ENCODE measurements around the gene LIMS2. TPM values are rescaled to one million over a fixed set of nuclear protein-coding genes. Genes with fewer than 3 reads are reported as not detected.

LIMS2 gene
- total RNA-seq, 2 donors from 2014 or later = 9.6 to 21.4 TPM

DNA sequence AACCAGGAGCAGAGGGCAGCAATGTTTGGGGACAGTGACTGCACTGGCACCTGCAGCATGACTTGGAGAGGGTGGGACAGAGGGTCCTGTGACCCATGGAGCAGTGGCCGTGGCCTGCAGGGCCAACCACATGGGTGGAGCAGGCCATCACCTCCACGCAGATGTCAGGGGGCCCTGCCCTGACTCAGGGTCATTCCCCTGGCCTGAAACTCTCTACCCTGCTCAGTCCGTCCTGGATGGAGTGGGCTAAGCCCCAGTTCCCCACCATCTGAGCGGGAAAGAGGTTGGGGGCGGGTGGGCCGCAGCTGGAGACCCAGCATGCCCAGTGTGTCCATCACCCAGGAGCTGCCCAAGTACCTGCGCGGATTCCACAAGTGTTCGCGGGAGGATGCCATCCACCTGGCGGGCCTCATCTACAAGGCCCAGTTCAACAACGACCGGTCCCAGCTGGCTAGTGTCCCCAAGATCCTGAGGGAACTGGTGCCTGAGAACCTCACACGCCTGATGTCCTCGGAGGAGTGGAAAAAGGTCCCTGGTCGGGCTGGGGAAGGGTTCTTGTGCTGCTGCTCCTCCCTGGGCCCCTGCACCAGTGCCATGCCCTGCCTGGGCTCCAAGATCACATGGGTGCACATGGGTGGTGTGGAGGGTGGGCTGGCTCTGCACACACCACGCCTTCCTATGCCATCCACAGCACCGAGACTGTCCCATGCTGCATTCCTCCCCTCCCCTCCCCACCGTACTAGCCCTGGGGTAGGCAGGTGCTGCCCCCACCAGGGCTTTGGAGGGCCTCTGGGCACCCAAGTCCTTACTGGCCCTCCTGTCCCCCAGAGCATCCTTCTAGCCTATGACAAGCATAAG lies 39.7 kb downstream of the LIMS2 start:
- Histone ChIP-seq H3K4me1 (peaks cover 5% of the 10 kb centered on the region), H3K27ac (no peak overlapping the region), H3K9me3 (no peaks in the 10 kb centered on the region), H3K36me3 (replicated peaks in 1 of 2; ENCODE audit: insufficient read depth in 1 of 2, low read depth in 2 of 2) (no peaks in the 10 kb centered on the region), H3K4me3 (no peak overlapping the region), H3K27me3 (no peaks in the 10 kb centered on the region)
- ATAC-seq = no peak
- TF ChIP-seq POLR2A (IDR thresholded peaks at IDR 0.05) = no peak
- TF ChIP-seq, protein P1, sequence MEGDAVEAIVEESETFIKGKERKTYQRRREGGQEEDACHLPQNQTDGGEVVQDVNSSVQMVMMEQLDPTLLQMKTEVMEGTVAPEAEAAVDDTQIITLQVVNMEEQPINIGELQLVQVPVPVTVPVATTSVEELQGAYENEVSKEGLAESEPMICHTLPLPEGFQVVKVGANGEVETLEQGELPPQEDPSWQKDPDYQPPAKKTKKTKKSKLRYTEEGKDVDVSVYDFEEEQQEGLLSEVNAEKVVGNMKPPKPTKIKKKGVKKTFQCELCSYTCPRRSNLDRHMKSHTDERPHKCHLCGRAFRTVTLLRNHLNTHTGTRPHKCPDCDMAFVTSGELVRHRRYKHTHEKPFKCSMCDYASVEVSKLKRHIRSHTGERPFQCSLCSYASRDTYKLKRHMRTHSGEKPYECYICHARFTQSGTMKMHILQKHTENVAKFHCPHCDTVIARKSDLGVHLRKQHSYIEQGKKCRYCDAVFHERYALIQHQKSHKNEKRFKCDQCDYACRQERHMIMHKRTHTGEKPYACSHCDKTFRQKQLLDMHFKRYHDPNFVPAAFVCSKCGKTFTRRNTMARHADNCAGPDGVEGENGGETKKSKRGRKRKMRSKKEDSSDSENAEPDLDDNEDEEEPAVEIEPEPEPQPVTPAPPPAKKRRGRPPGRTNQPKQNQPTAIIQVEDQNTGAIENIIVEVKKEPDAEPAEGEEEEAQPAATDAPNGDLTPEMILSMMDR (IDR thresholded peaks at IDR 0.05) = no peak
- DNase-seq = no peak
- intact Hi-C loops (cut with DNase I) = no loop called here
- WGBS, 2 donors = 85% methylated on average over 19 of the region's 19 CpGs; no CpG with 5 or more reads in 1 of the 2 donors

DNA sequence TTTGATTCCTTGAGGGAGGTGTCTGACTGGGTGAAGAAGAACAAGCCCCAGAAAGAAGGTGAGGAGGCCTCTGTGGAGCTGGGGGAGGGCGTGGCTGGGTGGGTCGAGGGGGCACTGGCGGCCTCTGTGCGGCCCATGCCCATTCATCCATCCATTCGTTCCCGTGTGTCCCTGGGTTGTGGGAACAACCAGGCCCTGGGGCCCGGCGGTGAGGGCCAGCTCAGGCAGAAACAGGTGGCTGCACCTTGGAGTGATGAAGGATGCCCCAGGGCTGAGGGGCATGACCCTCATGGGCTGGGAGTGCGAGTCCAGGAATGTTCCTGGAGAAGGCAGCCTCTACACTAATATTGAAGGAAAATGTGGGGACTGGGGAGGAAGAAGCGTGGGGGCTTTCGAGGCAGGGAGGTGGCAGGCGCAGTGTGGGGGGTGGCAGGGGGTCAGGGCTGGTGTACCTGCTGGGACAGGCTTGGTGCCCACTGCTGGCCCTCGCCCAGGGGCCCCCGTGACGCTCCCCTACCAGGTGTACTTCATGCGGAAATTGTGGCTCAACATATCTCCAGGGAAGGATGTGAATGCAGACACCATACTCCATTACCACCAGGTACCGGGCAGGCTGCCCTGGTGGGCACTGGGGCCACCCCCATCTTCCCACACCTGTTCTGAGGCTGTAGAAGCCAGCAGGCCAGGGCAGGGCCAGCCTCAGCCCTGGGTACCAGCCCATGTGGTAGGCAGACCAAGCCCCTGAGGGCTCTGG lies 40.5 kb downstream of the LIMS2 start:
- no peaks in the 10 kb centered on the region for H3K9me3 ChIP-seq
- no peak for DNase-seq
- no peaks in the 10 kb centered on the region for H3K36me3 ChIP-seq (replicated peaks in 1 of 2; ENCODE audit: insufficient read depth in 1 of 2, low read depth in 2 of 2)
- peaks cover 5% of the 10 kb centered on the region for H3K4me1 ChIP-seq
- WGBS, 2 donors = 77 to 88% methylated on average over 15 to 16 of the region's 17 CpGs
- TF ChIP-seq, protein P1 (IDR thresholded peaks at IDR 0.05) = no peak
- TF ChIP-seq POLR2A (IDR thresholded peaks at IDR 0.05) = no peak
- no peak overlapping the region for H3K4me3 ChIP-seq
- ATAC-seq = no peak
- no peaks in the 10 kb centered on the region for H3K27me3 ChIP-seq
- intact Hi-C loops (cut with DNase I) = no loop called here
- no peak overlapping the region for H3K27ac ChIP-seq

DNA sequence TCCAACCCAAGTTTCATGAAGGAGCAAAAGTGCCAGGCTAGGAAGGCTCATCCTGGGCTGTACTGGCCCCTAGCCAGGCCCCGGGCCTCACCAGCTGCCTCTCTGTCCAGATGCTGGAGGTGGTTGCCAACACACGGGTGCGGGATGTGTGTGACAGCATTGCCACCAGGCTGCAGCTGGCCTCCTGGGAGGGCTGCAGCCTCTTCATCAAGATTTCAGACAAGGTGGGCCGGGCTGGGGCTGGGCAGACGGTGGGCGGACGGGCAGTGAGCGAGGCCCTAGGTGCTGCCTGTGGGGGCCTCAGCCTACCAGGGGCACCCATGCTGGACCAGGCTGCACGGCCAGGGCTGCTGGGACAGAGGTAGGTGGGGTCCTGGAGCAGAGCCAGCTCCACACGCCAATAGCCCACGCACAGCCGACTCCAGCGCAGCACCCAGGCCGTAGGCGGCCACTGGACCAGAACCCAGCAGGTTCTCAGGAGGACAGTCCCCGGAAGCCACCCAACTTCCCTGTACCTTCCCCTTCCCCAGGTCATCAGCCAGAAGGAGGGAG lies 41.2 kb downstream of the LIMS2 start:
- 72 to 81% methylated on average over 11 to 14 of the region's 16 CpGs for WGBS, 2 donors
- Histone ChIP-seq H3K36me3 (replicated peaks in 1 of 2; ENCODE audit: insufficient read depth in 1 of 2, low read depth in 2 of 2) (no peaks in the 10 kb centered on the region), H3K27ac (no peak overlapping the region), H3K4me3 (no peak overlapping the region), H3K9me3 (no peaks in the 10 kb centered on the region), H3K4me1 (peaks cover 5% of the 10 kb centered on the region), H3K27me3 (no peaks in the 10 kb centered on the region)
- TF ChIP-seq, protein P1 (IDR thresholded peaks at IDR 0.05) = no peak
- no peak for TF ChIP-seq POLR2A (IDR thresholded peaks at IDR 0.05)
- intact Hi-C loops (cut with DNase I) = no loop called here
- ATAC-seq (no peak), DNase-seq (no peak)

DNA sequence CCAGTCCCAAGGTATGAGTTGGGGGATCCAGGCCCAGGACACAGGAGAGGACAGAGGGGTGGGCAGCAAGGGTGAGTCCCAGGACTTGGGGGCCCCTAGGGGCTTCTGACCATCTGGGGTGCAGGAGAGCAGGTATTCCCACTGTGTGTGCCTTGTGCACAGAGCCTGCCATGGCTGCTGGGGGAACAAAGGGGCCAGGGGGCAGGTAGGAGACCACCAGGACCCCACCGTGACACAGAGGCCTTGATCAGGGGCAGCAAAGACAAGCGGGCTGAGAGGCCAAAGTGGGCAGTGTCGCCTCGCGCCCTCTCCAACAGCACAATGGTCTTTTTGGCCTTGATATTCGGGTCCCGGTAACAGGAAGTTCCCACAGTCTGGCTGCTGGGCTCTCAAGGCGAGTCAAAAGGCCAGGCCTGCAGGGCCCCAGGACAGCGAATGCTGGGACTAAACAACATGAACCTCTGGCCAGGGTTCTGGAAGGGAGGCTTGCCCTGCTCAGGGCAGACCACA lies 41.7 kb downstream of the LIMS2 start:
- H3K36me3 ChIP-seq (replicated peaks in 1 of 2; ENCODE audit: insufficient read depth in 1 of 2, low read depth in 2 of 2) = no peaks in the 10 kb centered on the region
- ATAC-seq = no peak
- WGBS, 2 donors = 81 to 87% methylated on average over 3 to 9 of the region's 9 CpGs
- peaks cover 5% of the 10 kb centered on the region for H3K4me1 ChIP-seq
- H3K9me3 ChIP-seq = no peaks in the 10 kb centered on the region
- intact Hi-C loops (cut with DNase I) = no loop called here
- H3K27me3 ChIP-seq = no peaks in the 10 kb centered on the region
- no peak for DNase-seq
- no peak overlapping the region for H3K4me3 ChIP-seq
- H3K27ac ChIP-seq = no peak overlapping the region
- TF ChIP-seq POLR2A (IDR thresholded peaks at IDR 0.05) = no peak

All from body of pancreas (tissue), 4 donors.